Common myeloid progenitor, CD34-positive (primary cell): ENCODE results near the gene AGFG2.

Experiments
- CTCF ChIA-PET: fragments of 350-600 bp; sonication (Branson Sonifier 250); formaldehyde crosslinking; loops from one replicate; lab custom pipeline; 2021; ENCODE audit warnings: antibody characterized with exemption; lab: Charles Lee
- POLR2A ChIA-PET: fragments of 350-600 bp; sonication (Branson Sonifier 250); formaldehyde crosslinking; loops from one replicate; lab custom pipeline; 2021; ENCODE audit warnings: antibody characterized with exemption; lab: Charles Lee
- DNase-seq, 3 donors: peaks; one replicate each; pipeline versions ENCODE4 v3.0.0 to v3.0.0-alpha.2; 2013
- H3K27ac ChIP-seq, 2 experiments: 1 replicate in 1 of 2; 2 replicates in 1 of 2; pipeline ENCODE4 v1.7.0; 2013; ENCODE audit warnings: inconsistent platforms in 2 of 2, low read length in 2 of 2, mild to moderate bottlenecking in 2 of 2, low read depth in 1 of 2, moderate library complexity in 1 of 2; ENCODE audit not compliant: severe bottlenecking in 2 of 2, insufficient read depth in 1 of 2, poor library complexity in 1 of 2
- H3K27me3 ChIP-seq, 5 experiments: replicated peaks in 2 of 5; 1 replicate in 3 of 5; 2 replicates in 2 of 5; pipeline versions ENCODE4 v1.6.1 to v1.7.0; 2013; ENCODE audit warnings: low read length in 4 of 5, mild to moderate bottlenecking in 2 of 5, moderate library complexity in 2 of 5, inconsistent platforms in 1 of 5; ENCODE audit not compliant: insufficient read depth in 5 of 5, control insufficient read depth in 4 of 5
- H3K36me3 ChIP-seq, 4 experiments: 1 replicate in 2 of 4; 2 replicates in 2 of 4; pipeline versions ENCODE4 v1.6.1 to v1.7.0; 2013; ENCODE audit warnings: low read length in 3 of 4, control low read depth in 1 of 4, mild to moderate bottlenecking in 1 of 4; ENCODE audit not compliant: control insufficient read depth in 4 of 4, insufficient read depth in 4 of 4
- H3K4me1 ChIP-seq, 4 experiments: 1 replicate in 3 of 4; 2 replicates in 1 of 4; pipeline versions ENCODE4 v1.6.1 to v1.7.1; 2013; ENCODE audit warnings: low read length in 3 of 4, mild to moderate bottlenecking in 3 of 4, control low read depth in 1 of 4, inconsistent platforms in 1 of 4, moderate library complexity in 1 of 4; ENCODE audit not compliant: control insufficient read depth in 4 of 4, insufficient read depth in 4 of 4; ENCODE audit errors: control extremely low read depth in 1 of 4
- H3K4me3 ChIP-seq, 7 experiments: 1 replicate in 4 of 7; 2 replicates in 3 of 7; pipeline versions ENCODE4 v1.5.1 to v1.7.0; 2013; ENCODE audit warnings: mild to moderate bottlenecking in 7 of 7, low read length in 6 of 7, moderate library complexity in 6 of 7, inconsistent platforms in 2 of 7, low read depth in 2 of 7, control low read depth in 1 of 7; ENCODE audit not compliant: insufficient read depth in 4 of 7, control insufficient read depth in 1 of 7; ENCODE audit errors: extremely low read depth in 1 of 7
- H3K9me3 ChIP-seq, 5 experiments: 1 replicate in 4 of 5; 2 replicates in 1 of 5; pipeline versions ENCODE4 v1.6.1 to v1.7.1; 2013; ENCODE audit warnings: low read length in 4 of 5, mild to moderate bottlenecking in 2 of 5, inconsistent platforms in 1 of 5, low read depth in 1 of 5, moderate library complexity in 1 of 5; ENCODE audit not compliant: control insufficient read depth in 4 of 5, insufficient read depth in 2 of 5; ENCODE audit errors: control extremely low read depth in 1 of 5
- WGBS: methylation state at CpG from one replicate; pipeline ENCODE4 v1.1.5; 2013; ENCODE audit not compliant: insufficient coverage; 5-methylcytosine and 5-hydroxymethylcytosine counted together

AGFG2 gene

DNA sequence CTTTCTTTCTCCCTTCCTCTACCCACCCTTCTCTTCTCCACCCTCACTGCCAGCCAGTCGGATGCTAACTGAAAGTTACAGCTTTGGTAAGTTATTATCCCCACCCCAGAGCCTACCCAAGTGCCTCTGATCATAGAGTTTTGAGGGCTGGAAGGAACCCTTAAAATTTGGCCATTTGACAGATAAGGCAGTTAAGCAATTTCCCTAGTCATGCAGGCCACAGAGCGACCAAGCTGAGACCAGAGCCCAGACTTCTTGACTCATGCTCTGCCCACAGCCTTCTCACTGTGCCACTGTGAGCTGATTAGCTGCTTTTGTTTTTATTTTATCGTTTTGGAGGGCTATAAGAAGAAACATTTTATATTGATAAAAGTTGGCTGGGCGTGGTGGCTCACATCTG, 17.5 kb downstream of the AGFG2 start:
- WGBS, result 23% methylated on average over 3 of the region's 4 CpGs
- Histone ChIP-seq H3K27ac (peak overlapping the region in 1 of 2 experiments; percentile 68), H3K4me1 (peaks cover 0 to 11% (median 10%) of the 10 kb centered on the region in 4 experiments), H3K4me3 (no peak overlapping the region), H3K9me3 (no peaks in the 10 kb centered on the region), H3K36me3 (peaks cover 6 to 28% (median 15%) of the 10 kb centered on the region in 4 experiments), H3K27me3 (no peaks in the 10 kb centered on the region)
- DNase-seq, result peak; percentile 60 to 84 (median 83)
- CTCF ChIA-PET, result interaction anchor here (0.6 to 13.7 kb wide), 16 partner anchors 9 to 206 kb away, joined by 3 to 177 read pairs (median 4); partner anchors contain the start of genes SPACDR and TSC22D4
- POLR2A ChIA-PET, result no interaction called here

DNA sequence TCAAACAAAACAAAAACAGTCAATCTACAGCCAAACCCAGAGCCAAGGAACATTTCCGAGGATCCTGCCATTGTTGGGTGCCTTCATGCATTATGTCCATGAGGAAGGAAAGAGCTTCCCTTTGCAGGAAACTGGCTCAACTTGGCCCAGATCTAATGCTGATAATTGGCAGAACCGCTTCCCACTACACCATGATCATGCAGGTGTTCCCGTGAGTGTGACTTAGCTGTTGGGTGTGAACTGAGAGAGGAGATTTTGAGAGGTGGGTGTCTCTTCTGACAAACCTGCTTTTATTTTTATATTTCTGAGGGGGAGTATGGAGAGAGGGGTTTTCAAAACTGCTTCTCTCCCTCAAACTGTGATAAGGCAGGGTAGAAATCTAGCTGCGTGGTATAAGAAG, 20.1 kb downstream of the AGFG2 start:
- DNase-seq, result no peak
- peaks cover 1 to 23% (median 9%) of the 10 kb centered on the region in 4 experiments for H3K36me3 ChIP-seq
- no peak overlapping the region for H3K4me3 ChIP-seq
- ChIA-PET CTCF (interaction anchor here (0.6 to 13.7 kb wide), 23 partner anchors 10 to 114 kb away, joined by 3 to 242 read pairs (median 5); partner anchors contain the start of genes AGFG2, FBXO24, LRCH4 and MOSPD3), POLR2A (no interaction called here)
- H3K9me3 ChIP-seq, result no peaks in the 10 kb centered on the region
- H3K4me1 ChIP-seq, result peaks cover 0 to 14% (median 13%) of the 10 kb centered on the region in 4 experiments
- WGBS, result 93% methylated on average over 3 of the region's 4 CpGs
- no peak overlapping the region for H3K27ac ChIP-seq
- H3K27me3 ChIP-seq, result no peaks in the 10 kb centered on the region

DNA sequence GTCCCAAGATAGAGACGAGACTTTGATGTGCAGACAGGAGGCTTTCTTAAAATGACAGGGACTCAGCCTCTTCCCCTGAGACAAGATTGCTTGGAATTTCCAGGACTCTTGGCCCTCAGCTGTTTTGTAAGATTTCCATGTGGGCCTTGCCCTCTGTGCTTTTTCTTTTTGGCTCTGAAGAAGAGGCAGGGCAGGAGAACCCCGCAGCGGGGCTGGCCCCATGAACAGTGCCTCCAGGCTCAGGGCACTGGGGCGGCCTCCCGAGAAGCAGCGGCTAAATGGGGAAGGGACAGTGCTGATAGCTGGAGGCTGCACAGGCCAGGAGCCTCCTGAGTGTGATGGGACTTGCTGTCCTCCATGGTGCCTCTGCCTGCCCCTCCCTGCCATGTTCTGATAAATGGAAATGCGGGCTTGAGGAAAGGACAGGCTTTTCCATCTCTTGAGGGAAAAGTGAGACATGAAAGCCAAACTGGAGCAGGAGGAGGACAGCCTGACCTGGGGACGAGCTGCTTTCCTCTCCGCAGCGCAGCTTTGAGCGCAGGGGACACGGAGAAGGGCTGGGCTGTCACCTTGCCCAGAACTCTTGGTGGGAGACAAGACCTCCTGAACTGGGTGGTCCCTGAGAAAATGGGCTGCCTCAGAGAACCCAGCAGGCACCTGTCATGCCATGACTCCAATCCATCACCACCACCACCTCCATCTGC, 22.6 kb downstream of the AGFG2 start:
- Histone ChIP-seq H3K27ac (no peak overlapping the region), H3K36me3 (peaks cover 0 to 13% (median 4%) of the 10 kb centered on the region in 4 experiments), H3K27me3 (no peaks in the 10 kb centered on the region), H3K4me1 (peaks cover 0 to 10% (median 6%) of the 10 kb centered on the region in 4 experiments), H3K9me3 (no peaks in the 10 kb centered on the region), H3K4me3 (no peak overlapping the region)
- CTCF ChIA-PET, result interaction anchor here (0.9 to 13.7 kb wide), 8 partner anchors 15 to 133 kb away, joined by 3 to 242 read pairs (median 11); partner anchors contain the start of genes FBXO24, LRCH4, SPACDR and ZCWPW1
- WGBS, result 98% methylated on average over 12 of the region's 12 CpGs
- DNase-seq, result no peak
- POLR2A ChIA-PET, result no interaction called here

DNA sequence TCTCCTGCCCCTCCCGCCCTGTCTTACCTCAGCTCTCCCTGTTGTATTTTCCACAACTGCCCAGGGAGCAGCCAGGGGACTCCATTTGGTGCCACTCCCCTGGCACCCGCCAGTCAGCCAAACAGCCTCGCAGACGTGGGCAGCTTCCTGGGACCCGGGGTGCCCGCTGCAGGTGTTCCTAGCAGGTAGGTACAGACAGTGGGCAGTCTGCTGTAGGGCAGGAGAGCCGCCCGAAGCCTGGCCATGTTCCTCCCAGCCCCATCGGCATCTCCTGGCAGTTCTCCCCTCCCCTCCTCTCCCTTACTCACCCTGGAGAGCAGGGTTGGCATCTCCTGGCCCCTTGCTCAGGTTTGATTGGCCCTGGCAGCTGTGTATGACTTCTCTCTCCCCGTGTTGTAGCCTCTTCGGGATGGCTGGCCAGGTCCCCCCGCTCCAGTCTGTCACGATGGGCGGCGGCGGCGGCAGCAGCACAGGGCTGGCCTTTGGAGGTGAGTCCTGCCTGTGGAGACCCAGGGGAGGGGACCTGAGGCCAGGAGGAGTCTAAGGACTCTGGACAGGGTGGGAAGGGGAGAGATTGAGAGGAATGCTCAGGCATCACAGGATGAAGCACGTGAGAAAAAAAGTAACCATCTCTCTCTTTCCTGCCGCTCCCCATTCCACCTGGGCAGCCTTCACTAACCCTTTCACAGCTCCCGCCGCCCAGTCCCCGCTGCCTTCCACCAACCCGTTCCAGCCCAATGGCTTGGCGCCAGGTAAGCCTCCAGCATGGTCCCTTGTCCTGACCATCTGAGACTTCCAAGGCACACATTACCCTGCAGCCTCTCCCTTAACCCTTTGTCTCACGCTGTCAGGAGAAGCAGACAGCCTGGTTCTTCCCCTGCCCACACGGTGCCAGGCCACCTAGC, 23.4 kb downstream of the AGFG2 start:
- WGBS, result 98% methylated on average over 24 of the region's 26 CpGs
- no peak for DNase-seq
- ChIA-PET POLR2A (interaction anchor here (0.7 kb wide), 1 partner anchor 116 kb away, joined by 3 read pairs; no protein-coding TSS in a partner anchor), CTCF (interaction anchor here (0.9 to 13.7 kb wide), 7 partner anchors 16 to 96 kb away, joined by 3 to 242 read pairs (median 5); partner anchors contain the start of genes FBXO24, LRCH4 and SPACDR)
- H3K4me1 ChIP-seq, result peaks cover 0 to 12% (median 7%) of the 10 kb centered on the region in 4 experiments
- no peak overlapping the region for H3K4me3 ChIP-seq
- peaks cover 0 to 13% (median 4%) of the 10 kb centered on the region in 4 experiments for H3K36me3 ChIP-seq
- H3K27ac ChIP-seq, result no peak overlapping the region
- H3K9me3 ChIP-seq, result no peaks in the 10 kb centered on the region
- H3K27me3 ChIP-seq, result no peaks in the 10 kb centered on the region

DNA sequence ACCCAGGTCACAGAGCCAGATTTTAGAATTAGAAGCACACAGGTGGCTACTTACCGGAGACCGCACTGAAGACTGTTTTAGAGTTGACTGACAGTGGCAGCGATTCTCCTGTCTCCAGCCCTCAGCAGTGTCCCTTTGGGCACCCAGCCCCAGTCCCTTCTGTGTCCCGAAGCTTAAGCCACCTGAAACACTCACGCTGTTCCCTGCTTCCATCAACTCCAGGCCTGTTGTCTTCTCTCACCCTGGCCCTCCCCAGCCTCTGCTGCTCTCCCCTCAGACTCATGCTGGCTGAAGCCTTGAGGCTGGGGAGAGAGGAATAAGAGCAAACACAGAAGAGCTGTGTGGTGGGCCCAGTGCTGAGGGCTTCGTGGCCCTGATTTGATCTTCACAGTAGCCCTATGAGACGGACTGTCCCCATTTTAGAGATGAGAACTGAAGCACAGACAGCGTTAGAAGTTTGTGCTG, 24.1 kb downstream of the AGFG2 start:
- 97% methylated on average over 7 of the region's 8 CpGs for WGBS
- Histone ChIP-seq H3K27ac (no peak overlapping the region), H3K4me1 (peaks cover 0 to 19% (median 13%) of the 10 kb centered on the region in 4 experiments), H3K27me3 (no peaks in the 10 kb centered on the region), H3K36me3 (peaks cover 0 to 13% (median 4%) of the 10 kb centered on the region in 4 experiments), H3K9me3 (no peaks in the 10 kb centered on the region), H3K4me3 (no peak overlapping the region)
- ChIA-PET CTCF (interaction anchor here (0.6 to 13.7 kb wide), 11 partner anchors 8 to 163 kb away, joined by 3 to 242 read pairs (median 5); partner anchors contain the start of genes FBXO24, GIGYF1, LRCH4 and SPACDR), POLR2A (interaction anchor here (0.7 kb wide), 1 partner anchor 116 kb away, joined by 3 read pairs; no protein-coding TSS in a partner anchor)
- no peak for DNase-seq

DNA sequence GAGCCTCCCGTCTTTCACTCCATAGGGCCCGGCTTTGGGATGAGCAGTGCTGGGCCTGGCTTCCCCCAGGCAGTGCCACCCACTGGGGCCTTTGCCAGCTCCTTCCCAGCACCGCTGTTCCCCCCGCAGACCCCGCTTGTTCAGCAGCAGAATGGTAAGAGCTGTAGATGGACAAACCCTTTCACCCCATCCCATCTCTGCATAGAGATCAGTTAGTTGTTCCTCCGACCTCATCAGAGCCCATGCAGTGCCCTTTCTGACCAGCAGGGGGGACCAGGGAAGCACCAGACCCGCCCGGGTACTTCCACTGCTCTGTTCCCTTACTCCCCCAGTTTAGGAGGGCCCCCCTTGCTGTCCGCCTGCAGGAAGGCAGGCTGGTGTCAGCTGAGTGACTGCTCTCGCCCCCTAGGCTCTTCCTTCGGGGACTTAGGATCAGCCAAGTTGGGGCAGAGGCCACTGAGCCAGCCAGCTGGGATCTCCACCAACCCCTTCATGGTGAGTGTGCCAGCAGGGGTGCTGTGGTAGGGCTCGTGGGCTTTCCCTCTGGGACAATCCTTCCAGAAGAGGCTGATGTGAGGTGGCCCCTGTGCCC, 24.9 kb downstream of the AGFG2 start:
- Histone ChIP-seq H3K27me3 (no peaks in the 10 kb centered on the region), H3K4me1 (peaks cover 0 to 25% (median 20%) of the 10 kb centered on the region in 4 experiments), H3K36me3 (peaks cover 0 to 13% (median 4%) of the 10 kb centered on the region in 4 experiments), H3K27ac (no peak overlapping the region), H3K9me3 (no peaks in the 10 kb centered on the region), H3K4me3 (no peak overlapping the region)
- ChIA-PET CTCF (interaction anchor here (0.6 to 13.7 kb wide), 18 partner anchors 9 to 162 kb away, joined by 3 to 242 read pairs (median 4); partner anchors contain the start of genes FBXO24, GIGYF1, LRCH4 and POP7), POLR2A (no interaction called here)
- peak; percentile 77 to 89 (median 85) for DNase-seq
- 33% methylated on average over 12 of the region's 12 CpGs for WGBS
